ENCODE data around the gene SF1. TPM values are rescaled to one million over a fixed set of nuclear protein-coding genes. Genes with fewer than 3 reads are reported as not detected.

Gene SF1
- total and polyA plus RNA-seq, 2 of the 4 experiments (the other 2 are of a cell fraction) = 56.8 to 88.0 TPM

GRCh38 chr11:64751580-64751979 lies 26.8 kb downstream of the SF1 start:
- Histone ChIP-seq H2BK120ac (ENCODE audit: low read depth, low read length) (no peak overlapping the region), H3K27me3 (ENCODE audit: control insufficient read depth, insufficient read depth, low read length) (no peaks in the 10 kb centered on the region), H3K9ac (ENCODE audit: low read depth, low read length) (no peak overlapping the region), H2AK5ac (ENCODE audit: low read depth, low read length) (no peak overlapping the region), H3K79me1 (ENCODE audit: low read depth in 1 of 2, low read length in 2 of 2) (no peaks in the 10 kb centered on the region), H4K91ac (ENCODE audit: insufficient read depth, low read depth, low read length) (no peak overlapping the region), H2BK5ac (ENCODE audit: low read depth, low read length, poor library complexity, severe bottlenecking) (no peak overlapping the region), H3K36me3 (ENCODE audit: control insufficient read depth, insufficient read depth, low read length) (no peaks in the 10 kb centered on the region), H2AFZ (replicated peaks; ENCODE audit: low read length, poor library complexity) (no peak overlapping the region), H2BK20ac (ENCODE audit: low read depth, low read length) (no peak overlapping the region), H3K27ac (ENCODE audit: insufficient read depth, low read length) (no peak overlapping the region), H3K9me3 (ENCODE audit: control insufficient read depth, insufficient read depth, low read length) (no peaks in the 10 kb centered on the region), H2AK9ac (replicated peaks; ENCODE audit: low read depth, low read length, poor library complexity) (no peak overlapping the region), H3K23ac (ENCODE audit: low read depth, low read length) (no peak overlapping the region), H4K8ac (ENCODE audit: low read depth in 2 of 2, low read length in 2 of 2) (no peak overlapping the region), H4K20me1 (ENCODE audit: insufficient read depth, low read length) (peaks cover 8% of the 10 kb centered on the region), H3K56ac (ENCODE audit: extremely low read depth, insufficient read depth, low read length) (no peak overlapping the region), H2BK15ac (ENCODE audit: low read depth, low read length) (no peak overlapping the region), H3K18ac (ENCODE audit: low read depth, low read length) (no peak overlapping the region), H3K4me3 (ENCODE audit: insufficient read depth, low read depth, low read length) (no peak overlapping the region), H4K5ac (ENCODE audit: low read depth, low read length) (no peak overlapping the region), H3K4ac (ENCODE audit: low read depth, low read length) (no peak overlapping the region), H3K14ac (replicated peaks; ENCODE audit: low read depth, low read length) (no peak overlapping the region), H3K4me1 (ENCODE audit: control insufficient read depth, insufficient read depth, low read length) (peaks cover 3% of the 10 kb centered on the region; the same call in 1 of the 2 replicates), H3K4me2 (ENCODE audit: low read depth, low read length) (no peak overlapping the region), H3K9me1 (ENCODE audit: insufficient read depth, low read length) (peaks cover 4% of the 10 kb centered on the region)
- dilution Hi-C loops (cut with HindIII; ENCODE audit: low sequenced_read_pairs, unreplicated experiment) (no loop called here), intact Hi-C loops (cut with micrococcal nuclease) (no loop called here), in situ Hi-C loops (cut with MboI; ENCODE audit: low sequenced_read_pairs) (no loop called here)
- ChIA-PET CTCF (no interaction called here), POLR2A (ENCODE audit: unreplicated experiment) (no interaction called here)
- TF ChIP-seq MAZ (IDR thresholded peaks at IDR 0.05; ENCODE audit: borderline replicate concordance, low read depth, low read length) (no peak), CEBPB (IDR thresholded peaks at IDR 0.05; ENCODE audit: low read depth, low read length) (no peak), RCOR1 (IDR thresholded peaks at IDR 0.05; ENCODE audit: insufficient replicate concordance, low read length) (no peak), USF2 (IDR thresholded peaks at IDR 0.05; ENCODE audit: low read depth, low read length) (no peak)
- WGBS, 2 experiments (ENCODE audit: extremely low coverage in 2 of 2, insufficient read length in 1 of 2) = 88% methylated on average over 6 of the region's 9 CpGs; no CpG with 5 or more reads in 1 of the 2 experiments
- no TSS peak for BruUV-seq (replicated peaks)
- DNase-seq = no peak
- ATAC-seq (ENCODE audit: low read depth) = no peak
